Ramos (cell line): ENCODE measurements around the gene KPRP.

ENCODE experiments used
- in situ Hi-C: fragments of 300-500 bp; cut with MboI; formaldehyde crosslinking; loops from one replicate; pipeline ENCODE4 v1.14.3; 2022; ENCODE audit warnings: low sequenced_read_pairs; ENCODE audit not compliant: unreplicated experiment

Gene KPRP

GRCh38 chr1:152757747-152758146 lies at the start of gene KPRP:
Gene KPRP, plus strand, starts transcription at chr1:152758025. Its CDS starts 1,564 bp downstream, at chr1:152759589.
- in situ Hi-C loops = no loop called here

GRCh38 chr1:152718238-152718637 lies 39.6 kb upstream of the KPRP start:
- in situ Hi-C loops = no loop called here

GRCh38 chr1:152725261-152725660 lies 32.6 kb upstream of the KPRP start:
- in situ Hi-C loops = no loop called here

GRCh38 chr1:152728986-152729385 lies 28.8 kb upstream of the KPRP start:
- in situ Hi-C loops = no loop called here

GRCh38 chr1:152735648-152736047 lies 22.2 kb upstream of the KPRP start:
- in situ Hi-C loops = no loop called here

- in situ Hi-C loops = no loop called here
These were observed 19.8 kb upstream of the KPRP start for GRCh38 chr1:152737997-152738396.

GRCh38 chr1:152739841-152740240 lies 18.0 kb upstream of the KPRP start:
- in situ Hi-C loops = no loop called here

- in situ Hi-C loops = no loop called here
These were observed 16.2 kb upstream of the KPRP start for GRCh38 chr1:152741656-152742055.

- in situ Hi-C loops = no loop called here
These were observed 14.3 kb upstream of the KPRP start for GRCh38 chr1:152743371-152744145.

- in situ Hi-C loops = no loop called here
These were observed 12.5 kb upstream of the KPRP start for GRCh38 chr1:152745289-152745704.

- in situ Hi-C loops = no loop called here
These were observed 11.9 kb upstream of the KPRP start for GRCh38 chr1:152745765-152746444.

- in situ Hi-C loops = no loop called here
These were observed 10.0 kb upstream of the KPRP start for GRCh38 chr1:152747831-152748230.

GRCh38 chr1:152752225-152752624 lies 5.6 kb upstream of the KPRP start:
- in situ Hi-C loops = no loop called here

GRCh38 chr1:152753586-152753985 lies 4.2 kb upstream of the KPRP start:
- in situ Hi-C loops = no loop called here

- in situ Hi-C loops = no loop called here
These were observed 953 bp upstream of the KPRP start for GRCh38 chr1:152756872-152757271.

GRCh38 chr1:152758636-152759035 lies 811 bp downstream of the KPRP start:
- in situ Hi-C loops = no loop called here

GRCh38 chr1:152759453-152760173 lies 1.8 kb downstream of the KPRP start:
- in situ Hi-C loops = no loop called here

GRCh38 chr1:152760551-152761190 lies 2.8 kb downstream of the KPRP start:
- in situ Hi-C loops = no loop called here

GRCh38 chr1:152761609-152762213 lies 3.9 kb downstream of the KPRP start:
- in situ Hi-C loops = no loop called here

GRCh38 chr1:152768847-152769533 lies 11.2 kb downstream of the KPRP start:
- in situ Hi-C loops = no loop called here
